Measurements from ENCODE around the gene OLFML1. TPM values are rescaled to one million over a fixed set of nuclear protein-coding genes. Genes with fewer than 3 reads are reported as not detected.
A peak's percentile ranks its signal among the peaks of the same experiment; 100 is the strongest.

The OLFML1 gene
- total RNA-seq, 2 experiments from 2014 or later: not detected

- no peaks in the 10 kb centered on the region for H3K36me3 ChIP-seq (ENCODE audit: insufficient read depth, low read length)
- TF ChIP-seq CTCF (conservative IDR thresholded peaks at IDR 0.05; ENCODE audit: low read length): no peak
- TF ChIP-seq EZH2phosphoT487 (IDR thresholded peaks at IDR 0.05; ENCODE audit: borderline replicate concordance, low read depth, low read length): no peak
- no peak overlapping the region for H3K4me3 ChIP-seq (ENCODE audit: low read depth, low read length, poor library complexity, severe bottlenecking)
- H3K27ac ChIP-seq (ENCODE audit: low read depth, low read length, poor library complexity, severe bottlenecking): no peak overlapping the region
- no TSS peak for BruUV-seq (replicated peaks)
- H3K79me2 ChIP-seq (ENCODE audit: insufficient read depth, low read depth, low read length): no peaks in the 10 kb centered on the region
- no peaks in the 10 kb centered on the region for H3K9me3 ChIP-seq (ENCODE audit: low read length)
- ChIA-PET CTCF (ENCODE audit: unreplicated experiment) (no interaction called here), POLR2A (interaction anchor here (0.6 kb wide), 1 partner anchor 28 kb away, joined by 3 read pairs; no protein-coding TSS in a partner anchor)
- no peak for DNase-seq (ENCODE audit: low spot score)
- no peaks in the 10 kb centered on the region for H4K20me1 ChIP-seq (ENCODE audit: insufficient read depth, low read length)
- peaks cover 1% of the 10 kb centered on the region for H3K4me1 ChIP-seq (ENCODE audit: insufficient read depth, low read length, poor library complexity, severe bottlenecking)
- H3K4me2 ChIP-seq (ENCODE audit: low read length): no peak overlapping the region
- no peak overlapping the region for H2AFZ ChIP-seq (ENCODE audit: low read length)
- intact Hi-C loops (cut with micrococcal nuclease; ENCODE audit: unreplicated experiment): loop anchor here (5.0 kb wide), 3 partner anchors 223 to 632 kb away; no protein-coding TSS in a partner anchor
- H3K9me2 ChIP-seq (ENCODE audit: insufficient read depth, low read length): no peaks in the 10 kb centered on the region
These were observed 41.0 kb upstream of the OLFML1 start for GRCh38 chr11:7444091-7444981.

GRCh38 chr11:7445564-7445963, 39.7 kb upstream of the OLFML1 start:
- H3K4me2 ChIP-seq (ENCODE audit: low read length): no peak overlapping the region
- DNase-seq (ENCODE audit: low spot score): no peak
- no peaks in the 10 kb centered on the region for H3K36me3 ChIP-seq (ENCODE audit: insufficient read depth, low read length)
- H3K4me1 ChIP-seq (ENCODE audit: insufficient read depth, low read length, poor library complexity, severe bottlenecking): peaks cover 7% of the 10 kb centered on the region
- no TSS peak for BruUV-seq (replicated peaks)
- H3K27ac ChIP-seq (ENCODE audit: low read depth, low read length, poor library complexity, severe bottlenecking): no peak overlapping the region
- no peaks in the 10 kb centered on the region for H4K20me1 ChIP-seq (ENCODE audit: insufficient read depth, low read length)
- intact Hi-C loops (cut with micrococcal nuclease; ENCODE audit: unreplicated experiment): no loop called here
- H3K4me3 ChIP-seq (ENCODE audit: low read depth, low read length, poor library complexity, severe bottlenecking): no peak overlapping the region
- TF ChIP-seq EZH2phosphoT487 (IDR thresholded peaks at IDR 0.05; ENCODE audit: borderline replicate concordance, low read depth, low read length) (no peak), CTCF (conservative IDR thresholded peaks at IDR 0.05; ENCODE audit: low read length) (no peak)
- no peaks in the 10 kb centered on the region for H3K9me2 ChIP-seq (ENCODE audit: insufficient read depth, low read length)
- H3K79me2 ChIP-seq (ENCODE audit: insufficient read depth, low read depth, low read length): no peaks in the 10 kb centered on the region
- no peaks in the 10 kb centered on the region for H3K9me3 ChIP-seq (ENCODE audit: low read length)
- ChIA-PET CTCF (ENCODE audit: unreplicated experiment) (no interaction called here), POLR2A (interaction anchor here (0.6 kb wide), 1 partner anchor 9 kb away, joined by 3 read pairs; no protein-coding TSS in a partner anchor)
- no peak overlapping the region for H2AFZ ChIP-seq (ENCODE audit: low read length)

GRCh38 chr11:7448201-7448600, 37.1 kb upstream of the OLFML1 start:
- CTCF ChIA-PET (ENCODE audit: unreplicated experiment): no interaction called here
- intact Hi-C loops (cut with micrococcal nuclease; ENCODE audit: unreplicated experiment): no loop called here
- no TSS peak for BruUV-seq (replicated peaks)
- Histone ChIP-seq H3K4me3 (ENCODE audit: low read depth, low read length, poor library complexity, severe bottlenecking) (no peak overlapping the region), H3K4me2 (ENCODE audit: low read length) (no peak overlapping the region), H3K9me2 (ENCODE audit: insufficient read depth, low read length) (no peaks in the 10 kb centered on the region), H2AFZ (ENCODE audit: low read length) (no peak overlapping the region), H3K4me1 (ENCODE audit: insufficient read depth, low read length, poor library complexity, severe bottlenecking) (peaks cover 7% of the 10 kb centered on the region), H3K79me2 (ENCODE audit: insufficient read depth, low read depth, low read length) (no peaks in the 10 kb centered on the region), H3K9me3 (ENCODE audit: low read length) (no peaks in the 10 kb centered on the region), H3K36me3 (ENCODE audit: insufficient read depth, low read length) (no peaks in the 10 kb centered on the region), H4K20me1 (ENCODE audit: insufficient read depth, low read length) (no peaks in the 10 kb centered on the region), H3K27ac (ENCODE audit: low read depth, low read length, poor library complexity, severe bottlenecking) (no peak overlapping the region)
- peak; percentile 56 for TF ChIP-seq CTCF (conservative IDR thresholded peaks at IDR 0.05; ENCODE audit: low read length)
- TF ChIP-seq EZH2phosphoT487 (IDR thresholded peaks at IDR 0.05; ENCODE audit: borderline replicate concordance, low read depth, low read length): no peak
- POLR2A ChIA-PET: no interaction called here
- DNase-seq (ENCODE audit: low spot score): no peak
